ENCODE measurements around the gene ADPRHL1.

The ADPRHL1 gene

DNA sequence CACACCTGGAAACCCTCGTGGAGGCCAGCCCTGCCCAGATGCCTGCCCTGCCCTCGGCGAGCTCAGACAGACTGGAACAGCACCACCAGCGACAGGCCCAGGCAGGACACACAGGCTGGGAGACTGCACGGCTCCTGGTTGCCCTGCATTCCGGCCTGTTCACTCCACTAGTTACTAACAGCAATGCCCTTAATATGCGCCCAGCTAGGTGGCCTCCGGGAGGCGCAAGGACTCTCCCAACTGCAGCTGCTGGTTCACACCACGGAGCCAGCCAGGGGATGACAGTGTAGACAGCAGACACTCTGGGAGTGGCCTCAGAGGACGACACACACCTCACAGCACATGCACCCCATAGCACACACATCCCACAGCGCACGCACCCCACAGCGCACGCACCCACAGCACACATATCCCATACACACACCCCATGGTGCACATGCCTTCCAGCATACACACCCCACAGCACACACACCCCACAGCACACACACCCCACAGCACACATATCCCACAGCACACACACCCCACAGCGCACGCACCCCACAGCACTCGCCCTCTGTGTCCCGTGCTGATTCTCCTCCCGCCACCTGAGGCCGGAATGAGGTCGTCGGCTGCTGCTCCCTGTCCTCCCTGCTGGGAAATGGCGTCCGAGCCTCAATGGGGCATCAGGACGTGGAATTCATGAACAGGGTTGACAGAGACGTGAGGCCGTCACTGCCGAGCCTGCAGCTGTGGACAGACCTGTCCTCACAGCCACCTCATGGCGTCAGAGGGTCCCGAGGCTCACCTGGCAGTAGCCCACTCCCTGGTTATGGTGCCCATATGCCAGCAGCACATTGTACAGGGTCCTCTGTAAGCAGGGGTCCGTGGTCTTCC is 103.0 kb downstream of the ADPRHL1 start:
- no peak for TF ChIP-seq POLR2A (IDR thresholded peaks at IDR 0.05; ENCODE audit: extremely low read depth, insufficient read length)
- TF ChIP-seq, protein P1, sequence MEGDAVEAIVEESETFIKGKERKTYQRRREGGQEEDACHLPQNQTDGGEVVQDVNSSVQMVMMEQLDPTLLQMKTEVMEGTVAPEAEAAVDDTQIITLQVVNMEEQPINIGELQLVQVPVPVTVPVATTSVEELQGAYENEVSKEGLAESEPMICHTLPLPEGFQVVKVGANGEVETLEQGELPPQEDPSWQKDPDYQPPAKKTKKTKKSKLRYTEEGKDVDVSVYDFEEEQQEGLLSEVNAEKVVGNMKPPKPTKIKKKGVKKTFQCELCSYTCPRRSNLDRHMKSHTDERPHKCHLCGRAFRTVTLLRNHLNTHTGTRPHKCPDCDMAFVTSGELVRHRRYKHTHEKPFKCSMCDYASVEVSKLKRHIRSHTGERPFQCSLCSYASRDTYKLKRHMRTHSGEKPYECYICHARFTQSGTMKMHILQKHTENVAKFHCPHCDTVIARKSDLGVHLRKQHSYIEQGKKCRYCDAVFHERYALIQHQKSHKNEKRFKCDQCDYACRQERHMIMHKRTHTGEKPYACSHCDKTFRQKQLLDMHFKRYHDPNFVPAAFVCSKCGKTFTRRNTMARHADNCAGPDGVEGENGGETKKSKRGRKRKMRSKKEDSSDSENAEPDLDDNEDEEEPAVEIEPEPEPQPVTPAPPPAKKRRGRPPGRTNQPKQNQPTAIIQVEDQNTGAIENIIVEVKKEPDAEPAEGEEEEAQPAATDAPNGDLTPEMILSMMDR (IDR thresholded peaks at IDR 0.05; ENCODE audit: low read depth, low read length): peak; percentile 27
- DNase-seq (ENCODE audit: low read depth): peak; percentile 47
- H3K4me3 ChIP-seq (ENCODE audit: low read depth, low read length): no peak overlapping the region

Data from NB4 (cell line).